COLO829 (cell line): ENCODE results near the gene NTRK1.

ENCODE experiments used
- DNase-seq: peaks from one replicate; pipeline ENCODE4 v3.0.0; 2012; ENCODE audit warnings: low spot score

The NTRK1 gene

DNA sequence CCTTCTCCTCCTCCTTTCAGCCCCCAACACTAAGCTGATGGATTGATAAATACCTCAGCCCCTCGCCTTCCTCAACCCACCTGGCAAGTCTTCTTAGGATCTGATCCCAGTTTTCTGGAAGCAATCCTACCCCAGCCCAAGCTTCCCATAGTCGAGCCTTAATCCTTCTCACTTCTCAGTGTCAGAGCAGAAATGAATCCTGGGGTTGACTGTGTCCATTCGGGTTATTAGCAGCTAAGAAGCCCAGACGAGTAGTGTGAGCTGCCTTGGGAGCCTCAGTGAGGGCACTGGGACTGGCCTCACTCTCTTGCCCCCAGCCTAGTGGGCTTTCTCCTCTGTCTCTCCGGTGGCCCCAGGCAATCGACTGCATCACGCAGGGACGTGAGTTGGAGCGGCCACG, 20.4 kb downstream of the NTRK1 start:
- no peak for DNase-seq

DNA sequence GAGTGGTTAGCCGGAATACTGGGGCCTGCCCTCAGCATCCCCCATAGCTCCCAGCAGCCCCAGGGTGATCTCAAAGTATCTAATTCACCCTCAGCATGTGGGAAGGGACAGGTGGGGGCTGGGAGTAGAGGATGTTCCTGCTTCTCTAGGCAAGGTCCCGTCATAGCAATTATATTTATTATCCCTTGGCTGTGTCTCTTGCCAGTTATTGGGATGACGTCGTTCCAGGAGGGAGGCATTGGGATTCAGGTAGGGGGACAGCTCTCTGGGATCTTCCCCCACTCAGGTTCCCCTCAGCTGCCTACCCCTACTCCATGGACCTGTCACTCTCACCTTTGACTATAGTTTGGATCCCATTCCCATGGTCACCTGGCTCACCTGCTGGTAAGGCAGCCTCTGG, 21.0 kb downstream of the NTRK1 start:
- DNase-seq, result no peak

DNA sequence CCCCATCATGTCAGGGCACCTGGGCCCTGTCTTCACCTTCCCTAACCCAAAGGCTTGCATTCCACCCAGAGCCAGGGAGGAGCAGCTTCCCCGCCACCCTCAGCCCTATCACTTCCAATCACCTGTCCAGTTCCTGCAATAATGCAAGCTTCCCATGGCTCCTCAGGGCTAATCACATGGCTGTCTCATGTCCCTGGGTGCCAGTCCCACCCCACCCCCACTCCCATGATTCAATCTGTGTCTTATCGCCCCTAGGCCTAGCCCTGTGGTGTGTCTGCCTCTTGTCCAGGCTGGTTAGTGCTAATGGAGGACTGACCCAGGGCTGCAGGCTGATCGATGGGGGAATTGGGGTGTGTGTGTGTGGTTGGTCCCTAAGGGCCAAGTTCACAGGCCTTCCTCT, 21.9 kb downstream of the NTRK1 start:
- no peak for DNase-seq

DNA sequence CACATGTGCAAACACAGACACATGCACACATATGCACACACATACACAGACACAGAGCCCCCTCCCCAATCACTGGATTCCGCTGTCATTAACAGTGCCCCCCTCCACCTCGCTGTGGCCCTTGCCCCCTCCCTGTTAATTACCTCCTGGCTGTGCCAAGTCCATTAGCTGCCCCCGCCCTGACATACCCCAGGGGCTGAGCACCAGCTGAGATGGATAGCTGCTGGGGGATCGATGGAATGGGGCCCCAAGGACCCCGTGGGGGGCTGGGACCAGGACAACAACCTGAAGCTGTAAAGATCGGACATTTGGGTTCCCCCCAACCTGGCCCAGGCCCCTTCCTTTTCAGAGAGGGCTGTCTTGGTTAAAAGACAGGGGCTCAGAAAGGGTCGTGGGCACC, 23.3 kb downstream of the NTRK1 start:
- no peak for DNase-seq

DNA sequence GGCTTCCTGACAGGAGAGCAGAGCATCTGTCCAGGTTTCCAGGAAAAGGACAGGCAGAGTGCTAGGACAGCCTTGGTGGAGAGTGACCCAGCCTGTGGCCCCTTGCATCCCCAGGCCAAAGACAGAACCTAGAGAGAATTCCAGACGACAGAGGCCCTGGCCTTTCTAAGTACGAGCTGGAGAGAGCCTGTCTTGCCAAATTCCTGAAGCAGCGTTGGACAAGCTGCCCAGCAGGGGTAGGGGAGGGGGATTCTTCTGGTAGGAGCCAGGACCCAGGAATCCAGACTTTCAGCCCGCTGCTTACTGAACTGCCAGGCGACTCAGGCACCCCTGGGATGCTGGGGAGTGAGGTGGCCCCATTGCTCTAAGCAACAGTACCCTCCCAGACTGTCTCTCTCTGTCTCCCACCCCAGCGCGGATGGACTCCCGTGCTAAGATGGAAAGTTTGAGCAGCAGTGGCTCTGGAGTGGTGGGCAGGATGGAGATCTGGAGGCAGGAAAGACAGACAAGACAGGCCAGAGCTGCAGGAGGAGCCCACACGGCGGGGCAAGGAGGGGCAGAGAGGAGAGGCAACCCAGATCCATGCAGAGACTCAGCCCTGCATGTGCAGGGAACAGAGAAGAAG, 24.0 kb downstream of the NTRK1 start:
- no peak for DNase-seq

DNA sequence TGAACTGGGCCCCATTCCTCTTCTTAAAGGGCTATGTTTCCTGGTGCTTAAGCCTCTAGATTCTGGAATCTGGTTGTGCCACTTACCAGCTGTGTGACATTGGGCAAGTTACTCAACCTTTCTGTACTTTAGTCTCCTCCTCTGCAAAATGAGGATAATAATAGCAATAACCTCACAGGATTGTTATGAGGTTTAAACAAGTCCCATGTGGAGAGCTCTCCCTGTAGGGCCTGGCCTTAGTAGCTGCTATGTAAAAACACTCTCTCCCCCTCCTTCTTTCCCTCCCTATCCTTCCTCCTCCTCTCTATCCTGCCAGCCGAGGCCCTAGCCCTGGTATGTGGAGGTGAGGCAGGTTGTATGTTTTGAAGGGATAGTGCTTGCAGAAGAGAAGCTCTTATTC, 24.6 kb downstream of the NTRK1 start:
- DNase-seq, result no peak

DNA sequence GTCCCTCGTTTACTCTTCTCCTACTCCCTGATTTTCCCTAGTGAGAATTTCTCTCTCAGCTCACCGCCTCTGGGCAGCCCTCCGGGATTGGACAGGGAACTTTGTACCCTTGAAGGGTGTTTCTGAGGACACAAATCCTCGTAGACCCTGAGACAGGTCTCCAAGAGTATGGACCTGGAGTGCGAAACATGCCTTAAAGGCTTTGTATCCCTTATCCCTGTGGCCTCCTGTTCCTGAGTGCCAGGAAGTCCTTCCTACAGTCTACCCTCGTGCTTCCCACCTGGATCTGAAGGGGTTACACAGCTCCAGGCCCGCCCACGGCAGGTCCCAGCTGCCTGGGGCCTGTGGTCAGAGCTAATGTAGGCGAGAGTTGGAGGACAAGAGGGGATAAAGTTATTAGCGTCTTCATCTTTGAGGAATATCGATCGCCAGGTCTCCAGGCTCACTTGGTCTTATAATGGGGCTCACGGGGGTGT, 25.3 kb downstream of the NTRK1 start:
- no peak for DNase-seq

DNA sequence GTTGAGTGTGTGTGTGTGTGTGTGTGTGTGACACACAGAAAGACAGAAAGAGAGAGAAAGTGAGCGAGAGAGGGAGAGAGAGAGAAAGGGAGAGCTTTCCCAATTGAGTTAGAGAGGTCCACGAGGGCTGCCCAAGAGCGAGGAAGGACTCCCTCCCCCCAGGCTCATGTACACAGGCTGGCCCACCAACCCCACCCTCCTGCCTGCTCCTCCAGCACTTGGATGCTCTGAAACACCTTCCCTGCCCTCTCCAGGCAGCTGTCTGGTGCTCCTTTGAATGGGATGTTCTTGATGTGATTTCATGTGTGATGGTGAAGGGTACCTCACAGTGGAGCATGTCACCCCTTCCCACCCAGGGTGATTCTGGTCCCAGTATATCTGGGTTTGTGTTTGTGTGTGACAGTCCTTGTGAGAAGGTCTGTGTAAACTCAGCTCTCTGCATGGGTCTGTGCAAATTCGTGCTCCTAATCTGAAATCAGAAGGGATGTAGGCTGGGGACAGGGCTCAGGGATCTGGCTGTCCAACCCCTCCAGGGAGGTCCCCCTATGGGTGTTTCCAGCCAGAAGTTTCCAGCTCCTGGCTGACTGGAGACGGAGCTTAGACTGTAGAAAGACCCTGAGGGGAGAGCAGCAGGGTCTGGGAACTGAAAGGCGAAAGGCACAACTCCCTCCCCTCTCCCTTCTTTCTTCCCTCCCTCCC, 26.1 kb downstream of the NTRK1 start:
- DNase-seq, result no peak

DNA sequence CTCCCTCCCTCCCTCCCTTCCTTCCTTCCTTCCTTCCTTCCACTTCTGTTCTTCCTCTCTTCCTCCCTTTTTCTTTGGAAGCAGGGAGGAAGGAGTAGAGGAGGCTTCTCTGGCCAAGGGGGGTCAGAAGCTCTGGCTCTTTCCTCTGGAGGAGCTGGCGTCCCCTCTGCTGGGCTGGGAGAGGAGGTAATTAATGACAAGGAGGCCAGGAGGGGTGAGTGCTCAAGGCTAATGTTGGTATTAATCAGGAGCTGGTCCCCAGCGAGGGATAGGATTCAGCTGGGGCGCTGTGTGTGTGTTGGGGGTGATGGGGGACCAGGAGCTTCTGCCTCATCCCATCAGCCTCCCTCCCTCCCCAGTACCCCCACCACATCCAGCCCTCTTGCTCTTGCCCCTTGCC, 26.7 kb downstream of the NTRK1 start:
- DNase-seq, result no peak

DNA sequence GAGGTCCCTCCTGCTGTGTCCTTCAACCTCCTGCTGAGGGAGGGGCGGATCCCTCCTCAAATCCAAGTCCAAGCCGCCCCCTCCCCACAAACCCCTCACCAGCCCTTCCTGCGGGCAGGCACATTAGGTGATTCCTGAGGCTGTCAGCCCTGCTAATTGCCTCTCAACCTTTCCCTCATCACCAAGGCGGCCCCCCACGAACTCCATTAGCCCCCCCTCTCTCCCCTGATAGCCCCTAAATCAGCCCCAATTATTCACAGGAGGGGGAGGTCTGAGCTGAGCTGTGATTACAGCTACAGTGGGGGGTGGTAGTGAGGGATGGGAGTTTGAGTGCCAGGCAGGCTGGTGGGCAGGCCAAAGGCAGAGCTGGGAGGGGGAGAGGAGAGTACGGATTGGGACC, 27.1 kb downstream of the NTRK1 start:
- no peak for DNase-seq

DNA sequence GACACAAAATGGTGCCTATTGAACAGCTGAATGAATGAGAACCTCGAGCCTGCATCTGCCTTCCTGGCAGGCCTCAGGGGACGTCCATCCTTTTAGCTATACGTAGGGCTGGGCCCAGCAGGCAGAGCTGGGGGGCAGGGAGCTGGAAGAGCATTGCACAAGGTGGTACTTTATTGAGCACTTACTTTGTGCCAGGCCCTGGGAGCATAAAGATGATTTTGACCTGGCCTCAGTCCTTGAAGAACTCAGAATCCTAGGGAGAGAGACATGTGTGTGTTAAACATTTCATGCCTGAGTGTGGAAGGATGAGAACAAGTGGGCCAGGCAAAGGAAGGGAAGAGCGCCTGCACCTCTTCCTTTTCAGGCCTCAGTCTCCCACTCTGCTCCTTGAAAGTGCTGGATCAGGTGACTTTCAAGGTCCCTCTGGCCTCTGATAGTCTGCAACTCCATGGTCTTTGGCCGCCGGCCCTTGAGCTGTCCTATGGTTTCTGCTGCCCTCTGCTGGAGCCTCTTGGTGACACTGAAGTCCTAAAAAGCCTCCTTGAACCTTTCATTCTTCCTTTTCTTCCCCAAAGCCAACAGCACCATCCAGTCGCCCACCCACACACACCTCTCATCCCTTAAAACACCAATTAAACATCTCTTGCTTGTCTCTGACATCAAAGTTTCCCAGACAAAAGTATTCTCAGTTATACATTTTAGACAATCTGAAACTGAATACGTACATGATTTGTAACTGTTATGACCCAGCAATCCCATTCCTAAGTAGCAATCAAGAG, 29.3 kb downstream of the NTRK1 start:
- DNase-seq, result peak; percentile 91

DNA sequence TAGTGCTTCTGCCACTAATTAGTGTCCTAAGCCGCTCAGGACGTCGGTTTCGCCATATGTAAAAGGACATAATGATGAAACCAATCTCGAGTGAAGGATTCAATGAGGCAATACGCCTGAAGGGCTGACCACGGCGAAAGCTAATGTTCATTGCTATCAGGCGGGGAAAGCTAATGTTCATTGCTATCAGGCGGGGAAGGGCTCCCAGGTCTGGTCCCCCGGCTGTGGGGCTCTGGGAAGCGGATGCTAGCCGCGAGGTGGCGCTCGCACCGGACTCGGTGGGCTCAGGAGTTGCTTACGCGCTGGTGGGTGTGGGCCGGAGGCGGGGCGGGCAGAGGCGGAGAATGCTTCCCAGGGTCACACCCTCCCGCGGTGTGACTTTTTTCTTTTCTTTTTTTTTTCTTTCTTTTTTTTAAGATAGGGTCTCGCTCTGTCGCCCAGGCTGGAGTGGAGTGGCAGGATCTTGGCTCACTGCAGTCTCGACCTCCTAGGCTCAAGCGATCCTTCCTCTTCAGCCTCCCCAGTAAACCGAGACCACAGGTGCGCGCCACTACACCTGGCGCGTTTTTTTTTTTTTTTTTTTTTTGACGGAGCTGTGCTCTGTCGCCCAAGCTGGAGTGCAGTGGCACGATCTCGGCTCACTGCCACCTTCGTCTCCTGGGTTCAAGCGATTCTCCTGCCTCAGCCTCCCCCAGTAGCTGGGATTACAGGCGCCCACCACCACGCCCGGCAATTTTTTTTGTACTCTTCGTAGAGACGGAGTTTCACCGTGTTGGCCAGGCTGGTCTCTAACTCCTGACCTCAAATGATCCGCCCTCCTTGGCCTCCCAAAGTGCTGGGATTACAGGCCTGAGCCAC, 31.8 kb downstream of the NTRK1 start:
- DNase-seq, result peak; percentile 83

DNA sequence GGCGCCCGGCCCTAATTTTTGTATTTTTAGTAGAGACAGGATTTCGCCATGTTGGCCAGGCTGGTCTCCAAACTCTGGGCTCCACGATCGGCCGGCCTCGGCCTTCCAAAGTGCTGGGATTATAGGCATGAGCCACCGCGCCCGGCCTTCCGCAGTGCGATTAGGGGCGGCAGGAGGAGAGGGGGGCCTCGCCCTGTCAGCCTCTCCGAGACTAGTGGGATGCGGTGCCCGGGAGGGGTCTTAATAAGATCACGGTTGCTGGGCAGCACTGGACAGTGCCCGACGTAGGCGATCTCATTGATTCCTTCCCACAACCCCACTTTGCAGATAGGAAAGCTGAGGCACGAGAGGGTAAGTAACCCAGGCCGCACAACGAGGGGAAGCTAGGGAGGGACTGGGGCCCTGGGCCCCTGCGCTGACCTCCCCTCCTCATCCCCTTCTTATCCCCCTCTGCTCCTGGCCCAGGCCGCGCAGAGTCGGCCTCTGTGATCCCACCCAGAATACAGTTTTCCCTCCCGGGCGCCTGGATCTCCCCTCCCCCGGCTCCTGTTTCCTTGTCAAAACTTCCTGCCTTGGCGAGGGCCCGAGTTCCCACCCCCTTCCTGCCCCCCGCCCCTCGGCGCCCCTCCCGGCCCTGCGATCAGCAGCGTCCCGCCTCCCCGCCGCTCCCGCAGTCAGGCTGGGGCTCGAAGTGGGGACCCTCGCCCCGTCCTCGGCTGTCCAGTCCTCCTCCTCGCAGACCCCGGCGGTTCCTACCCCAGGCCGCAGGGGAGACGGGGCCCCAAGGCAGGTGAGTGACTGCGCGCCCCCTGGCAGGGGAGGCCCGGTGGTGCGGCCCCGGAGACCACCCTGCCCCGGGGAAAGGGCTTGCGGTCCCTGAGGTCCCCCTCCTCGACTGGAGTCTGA, 32.6 kb downstream of the NTRK1 start, which contains the start of gene PEAR1:
TSS of gene PEAR1 (plus strand) at position 671 of the 906 bp plus-strand sequence. CDS start 10,209 bp downstream, outside the sequence.
- DNase-seq, result no peak

DNA sequence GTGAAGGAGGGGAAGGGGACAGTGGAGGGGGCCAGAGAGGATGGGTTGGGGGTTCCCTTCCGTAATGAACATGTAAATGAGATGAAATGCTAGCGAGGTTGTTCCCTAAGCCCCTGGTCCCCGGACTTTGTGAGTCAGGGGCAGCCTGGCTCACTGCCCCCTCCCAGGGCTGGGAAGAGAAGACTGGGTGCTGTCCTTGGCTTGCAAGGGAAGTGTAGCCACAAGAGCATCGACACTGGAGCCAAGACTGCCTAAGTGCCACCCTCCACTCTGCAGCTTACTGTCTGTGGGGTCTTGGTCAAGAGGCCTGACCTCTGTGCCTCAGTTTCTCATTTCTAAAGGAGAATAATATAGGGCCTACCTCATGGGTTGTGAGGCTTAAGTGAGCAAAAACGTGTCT, 33.3 kb downstream of the NTRK1 start:
- no peak for DNase-seq

DNA sequence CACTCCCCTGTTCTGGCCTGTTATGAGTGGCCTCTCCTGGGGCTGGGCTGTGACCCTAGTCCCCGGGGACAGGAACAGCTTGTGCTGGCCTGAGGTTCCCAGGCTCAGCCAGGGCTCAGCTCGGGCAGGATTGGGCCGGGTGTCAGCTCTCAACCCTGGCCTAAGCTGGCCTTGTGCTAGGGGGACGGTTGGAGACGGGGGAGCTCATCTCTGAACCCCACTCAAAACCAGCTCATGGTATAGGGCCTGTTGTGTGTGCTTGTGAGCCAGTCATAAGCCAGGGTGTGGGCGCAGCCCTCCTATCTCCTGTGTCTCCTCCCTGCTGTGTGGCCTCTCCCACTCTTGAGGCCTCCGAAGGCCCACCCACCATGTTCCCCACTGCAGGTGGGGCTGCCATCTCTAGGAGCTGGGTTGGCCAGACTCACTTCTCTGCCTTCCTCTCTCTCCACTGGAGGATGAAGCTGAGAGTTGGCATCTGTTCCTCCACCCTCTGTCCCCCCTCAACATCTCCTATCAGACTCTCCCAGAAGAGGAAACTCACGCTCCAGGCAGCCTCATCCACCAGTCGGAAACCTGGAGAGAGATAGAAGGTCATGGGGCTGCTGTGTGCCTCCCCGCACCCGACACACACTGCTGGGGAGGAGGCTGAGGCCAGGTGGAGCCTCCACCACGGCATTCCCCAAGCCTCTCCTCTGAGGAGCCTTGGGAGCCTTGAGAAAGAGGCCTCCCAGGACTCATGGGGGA, 34.2 kb downstream of the NTRK1 start:
- DNase-seq, result no peak

DNA sequence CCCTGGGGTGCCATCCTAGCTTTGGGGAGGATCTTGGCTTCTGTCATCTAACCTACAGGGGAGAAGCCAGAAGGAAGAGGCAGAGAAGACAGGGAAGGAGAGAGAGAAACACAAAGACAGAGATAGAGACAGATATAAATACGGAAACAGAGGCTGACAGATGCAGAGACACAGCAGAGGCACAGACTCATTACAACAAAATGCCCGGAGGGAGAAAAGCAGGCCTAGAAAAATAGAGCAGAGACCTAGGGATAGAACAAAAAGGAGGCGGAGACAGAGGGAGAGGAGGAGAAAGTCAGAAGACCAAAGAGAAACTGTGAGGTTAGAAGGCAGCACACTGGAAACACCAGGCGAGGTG, 34.8 kb downstream of the NTRK1 start:
- DNase-seq, result no peak

DNA sequence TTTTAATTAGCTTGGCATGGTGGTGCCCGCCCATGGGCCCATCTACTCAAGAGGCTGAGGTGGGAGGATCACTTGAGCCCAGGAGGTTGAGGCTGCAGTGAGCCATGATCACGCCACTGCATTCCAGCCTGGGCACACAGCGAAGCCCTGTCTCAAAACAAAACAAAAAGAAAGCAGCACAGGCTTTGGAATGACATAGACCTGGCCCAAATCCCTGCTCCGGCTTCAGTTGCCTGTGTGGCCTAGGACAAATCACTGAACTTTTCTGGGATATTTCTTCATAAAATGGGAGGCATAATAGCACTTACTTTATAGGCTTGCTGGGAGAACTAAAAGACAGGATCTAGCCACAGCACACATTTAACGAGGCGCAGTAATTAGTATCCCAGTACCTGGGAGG, 35.3 kb downstream of the NTRK1 start:
- DNase-seq, result no peak

DNA sequence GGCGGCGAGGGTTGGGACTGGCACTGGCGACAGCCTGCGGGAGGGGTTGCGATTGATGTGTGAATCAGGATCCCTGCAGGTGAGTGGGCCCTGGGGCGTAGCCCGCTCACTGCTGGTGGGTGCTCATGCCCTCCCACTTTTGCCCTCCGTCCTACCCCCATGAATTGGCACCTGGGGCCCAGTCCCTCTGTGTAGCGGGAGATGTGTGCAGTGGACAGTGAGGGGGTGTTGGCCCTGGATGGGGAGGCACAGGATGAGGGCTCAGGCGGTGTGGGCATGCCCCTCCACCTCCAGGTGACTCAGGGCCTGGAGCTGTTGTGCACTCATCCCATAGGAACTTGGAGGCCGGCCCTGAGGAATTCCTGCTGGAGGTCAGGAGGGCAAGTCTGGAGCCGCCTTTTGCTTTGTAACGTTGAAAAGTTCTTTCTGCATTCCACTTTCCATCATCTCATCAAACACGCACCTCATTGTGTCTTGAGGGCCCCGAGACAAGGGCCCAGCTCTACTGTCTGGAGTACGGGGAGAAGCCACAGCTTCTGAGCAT, 35.9 kb downstream of the NTRK1 start:
- DNase-seq, result peak; percentile 53

DNA sequence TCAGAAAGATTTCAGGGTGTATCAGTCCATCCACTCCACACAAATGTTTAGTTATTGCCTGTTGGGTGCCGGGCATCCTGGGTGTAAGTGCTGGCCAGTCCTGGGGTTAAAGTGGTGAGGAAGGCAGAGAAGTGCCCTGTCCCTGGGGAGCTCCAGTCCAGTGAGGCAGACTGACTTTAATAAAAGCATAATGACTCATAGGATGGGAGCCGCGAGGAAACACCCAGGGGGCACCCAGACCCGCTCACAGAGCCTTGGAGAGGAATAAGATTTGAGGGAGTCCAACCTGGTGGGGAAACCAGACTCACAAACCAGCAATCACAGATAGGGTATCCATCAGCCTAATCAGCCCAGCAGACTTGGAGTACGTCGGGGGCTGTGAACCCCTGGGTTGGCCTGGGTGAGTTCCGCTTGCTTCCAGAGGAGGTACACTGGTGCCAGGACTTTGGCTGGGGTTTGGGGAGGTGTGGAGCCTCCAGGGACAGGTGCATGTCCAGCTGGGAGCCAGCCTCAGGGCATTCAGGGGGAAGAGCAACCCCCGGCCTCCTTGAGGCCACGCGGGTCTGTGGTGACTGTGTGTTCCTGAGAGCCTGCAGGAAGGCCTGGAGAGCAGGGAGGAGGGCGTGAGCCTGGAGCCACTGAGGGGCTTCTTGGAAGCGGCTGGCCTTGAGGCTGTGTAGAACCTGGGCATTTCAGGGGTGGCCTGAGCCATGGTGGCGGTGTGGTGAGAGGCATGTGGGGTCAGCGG, 36.6 kb downstream of the NTRK1 start:
- peak; percentile 66 for DNase-seq
